ENCODE results near the gene FAM161B. TPM values are rescaled to one million over a fixed set of nuclear protein-coding genes. Genes with fewer than 3 reads are reported as not detected.
"Not testable (repeated sequence)": the region's sequence is repeated elsewhere in the genome, so short reads cannot be mapped to it uniquely, and the experiment has no call there.

FAM161B gene
- total RNA-seq, 1 donor from 2014 or later, result 2.7 TPM

DNA sequence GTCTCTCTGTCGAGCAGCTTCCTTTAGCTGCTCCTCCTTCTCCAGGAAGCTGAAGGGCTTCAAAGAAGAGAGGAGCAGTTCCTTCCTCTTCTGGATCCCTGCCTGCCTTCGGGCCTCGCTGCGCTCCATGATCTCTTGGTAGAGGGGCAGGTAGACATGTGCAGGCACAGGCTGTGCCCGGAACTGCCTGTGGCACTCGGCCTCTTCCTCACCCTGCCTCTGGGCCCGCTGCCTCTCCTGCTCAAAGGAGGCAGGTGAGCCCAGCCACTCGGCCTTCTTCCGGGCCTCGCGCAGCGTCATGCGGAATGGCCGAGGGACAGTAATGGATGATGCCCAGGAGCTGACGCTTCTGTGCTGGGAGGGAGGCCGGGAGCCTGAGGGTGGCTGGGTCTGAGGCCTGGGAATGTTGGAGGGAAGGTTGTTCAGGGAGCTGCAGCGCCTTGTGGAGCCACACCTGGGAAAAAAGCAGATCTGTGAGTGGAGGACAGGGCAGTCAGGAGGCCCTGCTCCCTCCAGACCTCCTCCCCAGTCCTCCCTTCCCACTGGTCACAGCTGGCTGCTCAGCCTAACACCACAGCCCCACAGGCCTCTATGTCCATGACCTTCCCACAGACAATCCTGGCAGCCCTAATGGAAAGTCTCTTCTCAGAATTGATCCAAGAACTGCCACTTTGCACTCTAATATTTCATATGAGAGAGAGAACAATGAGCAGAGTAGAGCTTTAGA lies 5.3 kb downstream of the FAM161B start:
- no peak for DNase-seq (ENCODE audit: low spot score)

DNA sequence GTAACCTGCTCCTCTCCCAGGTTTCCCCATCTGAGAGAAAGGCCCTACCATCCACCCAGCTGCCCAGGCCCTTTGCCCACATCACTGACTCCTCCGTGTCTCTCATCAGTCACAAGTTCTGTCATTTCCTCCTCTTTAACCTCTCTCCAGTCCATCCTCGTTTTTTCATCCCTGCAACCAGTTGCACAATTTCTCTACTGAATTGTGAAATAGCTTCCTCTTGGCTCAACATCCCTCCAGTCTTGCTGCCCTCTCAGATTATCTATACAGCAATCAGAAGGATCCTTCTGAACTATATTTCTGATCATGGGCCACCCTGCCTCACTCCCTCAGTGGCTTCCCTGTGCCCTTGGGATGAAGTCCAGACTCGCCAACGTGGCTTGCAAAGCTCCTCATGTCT lies 6.8 kb downstream of the FAM161B start:
- DNase-seq (ENCODE audit: low spot score), result no peak

DNA sequence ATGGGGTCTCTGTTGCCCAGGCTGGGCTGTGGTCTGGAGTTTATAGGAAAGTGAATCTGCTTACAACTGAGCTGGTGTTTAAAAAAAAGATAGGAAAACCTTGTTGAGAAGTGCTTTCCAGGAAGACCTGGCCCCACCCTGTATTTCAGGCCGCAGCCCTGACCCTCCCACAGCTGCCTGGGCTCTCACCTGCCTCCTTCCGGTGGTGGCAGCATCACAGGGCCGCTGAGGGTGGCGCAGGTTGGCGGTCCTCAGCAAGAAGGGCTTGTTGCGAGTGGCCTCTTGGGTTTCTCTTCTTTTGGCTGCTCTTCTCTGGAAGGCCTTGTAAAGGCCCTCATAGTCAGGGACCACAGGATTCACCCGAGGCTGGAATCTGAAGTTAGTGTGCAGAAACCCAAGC lies 7.7 kb downstream of the FAM161B start:
- no peak for DNase-seq (ENCODE audit: low spot score)

DNA sequence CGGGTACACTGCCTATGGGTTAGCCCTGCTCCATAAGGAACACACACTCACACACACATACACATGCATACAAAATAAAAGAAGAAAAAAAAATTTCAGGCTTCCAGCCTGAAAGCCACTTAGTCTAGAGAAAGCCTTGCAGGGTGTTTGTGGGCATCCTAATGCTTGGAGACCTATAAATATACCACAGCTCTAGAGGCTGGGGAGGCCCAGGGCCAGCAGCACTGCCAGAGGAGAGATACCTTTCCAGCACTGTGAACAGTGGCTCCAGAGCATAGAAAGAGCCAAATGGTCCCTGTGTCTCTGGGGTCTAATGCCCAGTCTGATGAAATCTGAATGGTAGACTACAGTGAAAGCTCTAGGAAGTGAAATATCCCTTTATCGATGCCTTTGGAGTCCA lies 12.9 kb downstream of the FAM161B start:
- DNase-seq (ENCODE audit: low spot score), result no peak

DNA sequence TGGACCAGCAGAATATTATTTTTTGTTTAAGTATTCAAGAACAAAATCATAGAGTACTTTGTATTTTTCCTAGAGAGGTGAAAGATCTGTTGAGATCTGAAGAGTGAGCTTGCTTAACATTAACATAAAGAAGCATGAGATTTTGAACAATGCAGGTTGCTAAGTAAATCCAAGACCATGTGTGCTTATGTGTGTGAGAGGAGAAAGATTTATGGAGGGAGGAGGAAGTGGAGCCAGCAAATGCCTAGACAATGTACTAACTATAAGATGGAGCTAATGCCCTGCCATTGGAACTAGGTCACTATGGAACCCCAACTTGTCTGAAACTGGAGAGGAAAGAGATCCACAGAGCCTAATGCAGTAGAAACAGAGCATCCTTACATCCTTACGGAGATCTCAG lies 13.3 kb downstream of the FAM161B start:
- no peak for DNase-seq (ENCODE audit: low spot score)

DNA sequence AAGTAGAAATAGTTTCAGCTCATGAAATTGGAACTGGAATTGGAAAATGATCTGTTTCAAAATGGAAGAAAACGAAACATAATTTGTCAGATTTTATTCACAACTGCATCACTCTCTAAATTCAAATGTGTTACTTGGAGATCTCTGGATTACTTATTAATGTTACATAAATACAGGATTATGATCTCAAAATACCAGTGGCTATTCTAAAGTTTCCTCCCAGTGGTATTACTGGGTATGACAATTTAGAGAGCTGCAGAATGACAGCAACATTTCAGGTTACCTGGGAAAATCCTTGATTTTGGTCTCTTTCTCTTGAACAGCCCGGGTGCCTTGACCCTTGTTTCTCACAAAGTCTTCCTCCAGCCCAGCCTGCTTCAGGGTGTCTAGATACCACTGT lies 14.2 kb downstream of the FAM161B start:
- no peak for DNase-seq (ENCODE audit: low spot score)

DNA sequence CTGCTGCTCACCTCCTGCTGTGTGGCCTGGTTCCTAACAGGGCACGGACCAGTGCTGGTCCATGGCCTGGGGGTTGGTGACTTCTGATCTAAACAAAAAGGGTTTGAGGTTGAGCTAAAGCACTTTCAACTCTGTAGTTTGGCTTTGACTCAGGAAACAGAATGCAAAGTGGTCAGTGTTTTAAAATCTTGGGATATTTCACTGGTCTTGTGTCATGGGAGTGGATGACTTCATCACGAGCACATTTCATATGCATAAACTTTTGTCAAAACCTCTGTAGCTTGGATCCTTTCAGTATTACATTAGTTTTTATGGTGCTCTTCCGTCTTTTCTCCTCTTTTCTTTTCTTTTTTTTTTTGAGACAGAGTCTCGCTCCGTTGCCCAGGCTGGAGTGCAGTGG lies 25.6 kb downstream of the FAM161B start:
- DNase-seq (ENCODE audit: low spot score), result no peak

DNA sequence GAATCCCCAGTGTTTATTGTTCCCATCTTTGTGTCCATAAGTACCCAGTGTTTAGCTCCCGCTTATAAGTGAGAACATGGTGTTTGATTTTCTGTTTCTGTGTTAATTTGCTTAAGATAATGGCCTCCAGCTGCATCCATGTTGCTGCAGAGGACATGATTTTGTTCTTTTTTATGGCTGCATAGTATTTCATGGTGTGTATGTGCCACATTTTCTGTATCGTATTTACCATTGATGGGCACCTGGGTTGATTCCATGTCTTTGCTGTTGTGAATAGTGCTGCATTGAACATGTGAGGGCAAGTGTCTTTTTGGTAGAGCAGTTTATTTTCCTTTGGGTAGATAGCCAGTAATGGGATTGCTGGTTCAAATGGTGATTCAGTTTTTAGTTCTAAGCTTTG lies 30.4 kb downstream of the FAM161B start:
- DNase-seq (ENCODE audit: low spot score), result not testable (repeated sequence)

DNA sequence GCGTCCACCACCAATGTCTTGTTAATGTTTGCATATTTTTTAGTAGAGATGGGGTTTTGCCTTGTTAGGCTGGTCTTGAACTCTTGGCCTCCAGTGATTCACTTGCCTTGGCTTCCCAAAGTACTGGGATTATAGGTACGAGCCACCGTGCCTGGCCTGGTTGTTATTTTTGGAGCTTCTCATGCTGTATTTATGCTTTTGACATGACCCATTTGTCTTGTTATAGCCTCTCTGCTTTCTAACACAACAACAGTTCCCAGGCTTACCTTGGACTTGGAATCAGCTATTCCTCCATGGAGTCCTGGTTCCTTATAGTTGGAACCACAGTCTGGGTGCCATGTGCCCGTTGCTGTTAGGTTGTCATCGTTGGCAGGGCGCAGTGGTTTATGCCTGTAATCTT lies 33.6 kb downstream of the FAM161B start:
- no peak for DNase-seq (ENCODE audit: low spot score)

DNA sequence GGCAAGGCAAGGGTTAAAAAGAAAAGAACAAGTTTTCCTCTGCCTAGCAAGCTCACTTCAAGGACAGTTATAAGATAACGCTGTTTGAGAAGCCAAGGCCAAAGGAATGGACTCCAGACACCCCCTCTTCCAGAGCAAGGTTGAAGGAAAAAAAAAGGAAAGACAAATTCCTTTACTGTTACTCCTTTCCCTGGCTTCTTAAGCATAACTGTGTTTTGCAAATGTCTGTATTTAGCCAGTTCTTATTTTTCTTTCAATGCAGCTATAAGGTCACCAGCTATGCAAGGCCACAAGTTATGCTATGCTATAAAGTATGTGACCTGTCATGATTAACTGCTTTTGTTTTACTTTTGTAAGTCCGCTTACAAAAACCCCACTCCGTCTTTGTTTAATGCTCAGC lies 36.6 kb downstream of the FAM161B start:
- no peak for DNase-seq (ENCODE audit: low spot score)

DNA sequence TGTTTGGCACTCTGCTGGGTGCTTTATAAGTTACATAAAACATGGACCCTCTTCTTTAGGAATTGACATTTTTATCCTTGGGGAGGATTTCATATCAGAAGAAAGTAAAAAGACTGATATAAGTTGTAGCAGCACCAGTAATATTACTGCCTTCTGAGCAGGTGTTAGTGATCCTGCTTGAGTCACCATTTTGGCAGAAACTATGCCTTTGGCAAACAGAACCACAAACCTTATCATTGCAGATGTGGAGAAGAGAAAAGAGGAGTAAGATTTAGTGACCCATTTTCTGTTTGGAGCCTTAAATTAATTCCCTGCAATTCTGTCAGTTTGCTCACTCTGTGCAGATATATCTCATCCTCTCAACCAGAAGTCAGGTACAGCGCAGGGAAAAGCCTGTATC lies 40.2 kb downstream of the FAM161B start:
- DNase-seq (ENCODE audit: low spot score), result no peak

DNA sequence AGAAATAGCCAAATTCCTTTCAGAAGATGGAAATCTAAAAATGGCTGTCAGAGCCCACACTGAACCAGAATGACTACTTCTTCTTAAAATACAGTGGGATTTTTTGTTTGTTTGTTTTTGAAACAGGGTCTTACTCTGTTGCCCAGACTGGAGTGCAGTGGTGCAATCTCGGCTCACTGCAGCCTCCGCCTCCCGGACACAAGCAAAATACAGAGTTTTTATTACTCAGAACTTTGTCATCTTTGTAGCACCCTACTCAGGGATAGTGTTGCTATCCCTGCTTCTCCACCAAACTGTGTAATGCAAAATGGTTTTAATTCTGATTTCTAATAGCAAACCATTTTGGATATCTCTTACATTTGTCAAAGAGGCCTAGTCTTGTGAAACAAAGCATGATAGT lies 46.9 kb downstream of the FAM161B start:
- no peak for DNase-seq (ENCODE audit: low spot score)

DNA sequence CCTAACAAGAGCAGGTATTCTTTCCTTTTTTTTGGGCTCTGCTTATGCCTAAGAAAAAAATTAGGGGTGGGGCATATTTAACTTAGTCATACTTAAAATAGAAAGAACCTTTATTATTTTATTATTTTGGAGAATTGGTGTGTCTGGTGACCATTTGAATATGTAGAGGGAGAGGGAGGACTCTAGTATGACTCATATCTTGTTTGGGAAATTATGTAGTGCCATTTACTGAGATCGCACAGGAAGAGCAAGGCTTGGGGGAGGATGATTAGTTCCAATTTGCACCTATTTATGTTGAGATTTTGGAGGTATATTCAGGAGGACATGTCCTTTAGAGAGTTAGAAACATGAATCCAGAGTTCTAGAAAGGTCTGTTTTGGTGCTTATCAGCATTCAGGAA lies 53.4 kb downstream of the FAM161B start:
- DNase-seq (ENCODE audit: low spot score), result no peak

DNA sequence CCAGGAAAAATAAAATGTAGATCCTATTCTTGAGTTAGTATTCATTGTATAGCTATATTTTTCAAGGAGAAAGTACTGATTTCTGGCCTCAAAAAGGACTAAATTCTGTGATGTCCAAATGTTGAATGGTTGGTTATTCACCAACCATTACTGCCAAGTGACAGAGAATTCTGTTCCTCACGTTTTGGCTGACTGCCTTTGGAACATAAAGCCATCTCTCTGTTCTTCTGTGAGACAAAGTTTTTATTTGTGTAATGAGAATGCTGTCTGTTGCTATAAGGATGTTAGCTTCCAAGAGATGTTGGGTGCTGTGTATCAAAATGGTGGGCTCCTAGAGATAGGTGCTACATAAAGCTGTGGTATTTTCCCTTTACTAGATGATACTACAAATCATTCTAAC lies 54.0 kb downstream of the FAM161B start:
- DNase-seq (ENCODE audit: low spot score), result no peak

DNA sequence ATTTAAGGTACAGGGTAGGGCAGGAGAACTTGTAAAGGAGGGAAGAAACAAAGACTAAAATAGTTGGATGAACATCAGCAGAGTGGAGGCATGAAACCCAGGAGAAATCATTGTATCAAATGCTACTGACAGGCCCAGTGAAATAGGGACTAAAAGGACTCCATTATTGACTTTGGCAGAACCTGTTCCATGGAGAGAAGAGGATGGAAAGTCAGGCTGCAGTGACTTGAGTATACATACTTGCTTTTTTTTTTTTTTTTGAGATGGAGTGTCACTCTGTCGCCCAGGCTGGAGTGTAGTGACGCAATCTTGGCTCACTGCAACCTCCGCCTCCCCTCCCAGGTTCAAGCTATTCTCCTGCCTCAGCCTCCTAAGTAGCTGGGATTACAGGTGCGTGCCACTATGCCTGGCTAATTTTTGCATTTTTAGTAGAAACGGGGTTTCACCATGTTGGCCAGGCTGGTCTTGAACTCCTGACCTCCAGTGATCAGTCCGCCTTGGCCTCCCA lies 55.7 kb downstream of the FAM161B start:
- DNase-seq (ENCODE audit: low spot score), result not testable (repeated sequence)

DNA sequence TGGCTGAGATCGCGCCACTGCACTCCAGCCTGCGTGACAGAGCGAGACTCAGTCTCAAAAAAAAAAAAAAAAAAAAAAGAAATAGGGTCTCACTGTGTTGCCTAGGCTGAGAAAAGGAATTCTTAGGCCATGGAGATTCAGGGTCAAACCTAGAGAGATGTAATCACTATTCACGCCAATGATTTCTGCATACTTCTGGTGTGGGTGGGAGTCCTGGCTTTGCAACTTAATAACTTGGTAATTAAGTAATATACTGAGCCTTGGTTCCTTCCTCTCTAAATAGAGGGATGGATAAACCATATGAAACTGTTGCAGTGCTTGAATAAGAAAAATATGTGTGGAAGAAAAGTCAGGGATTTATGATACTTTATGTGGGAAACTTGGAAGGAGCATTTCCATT lies 60.5 kb downstream of the FAM161B start:
- DNase-seq (ENCODE audit: low spot score), result no peak

DNA sequence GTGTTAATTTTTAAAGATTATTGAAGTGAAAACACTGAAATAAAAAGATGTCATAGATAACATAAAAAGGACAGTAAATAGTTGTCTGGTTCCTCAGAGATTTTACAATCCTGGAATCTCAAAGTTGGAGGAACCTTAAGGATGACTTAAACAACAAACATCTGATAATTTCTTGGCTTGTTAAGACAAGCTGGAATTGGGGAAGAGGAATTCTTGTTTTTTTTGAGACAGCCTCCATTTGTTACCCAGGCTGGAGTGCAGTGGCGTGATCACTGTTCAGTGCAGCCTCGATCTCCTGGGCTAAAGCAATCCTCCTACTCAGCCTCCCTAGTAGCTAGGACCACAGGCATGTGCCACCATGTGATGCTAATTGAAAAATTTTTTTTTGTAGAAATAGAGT lies 60.9 kb downstream of the FAM161B start:
- no peak for DNase-seq (ENCODE audit: low spot score)

DNA sequence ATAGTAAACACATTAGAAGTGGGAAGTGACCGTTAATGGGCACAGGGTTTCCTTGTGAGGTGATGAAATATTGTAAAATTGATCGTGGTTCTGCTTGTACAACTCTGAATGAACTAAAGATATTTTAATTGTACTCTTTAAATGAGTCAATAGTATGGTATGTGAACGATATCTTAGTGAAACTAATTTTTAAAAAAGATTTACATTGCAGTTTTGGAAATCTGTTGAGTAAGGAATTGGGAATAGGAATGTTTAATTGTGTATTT lies 61.5 kb downstream of the FAM161B start:
- DNase-seq (ENCODE audit: low spot score), result no peak

DNA sequence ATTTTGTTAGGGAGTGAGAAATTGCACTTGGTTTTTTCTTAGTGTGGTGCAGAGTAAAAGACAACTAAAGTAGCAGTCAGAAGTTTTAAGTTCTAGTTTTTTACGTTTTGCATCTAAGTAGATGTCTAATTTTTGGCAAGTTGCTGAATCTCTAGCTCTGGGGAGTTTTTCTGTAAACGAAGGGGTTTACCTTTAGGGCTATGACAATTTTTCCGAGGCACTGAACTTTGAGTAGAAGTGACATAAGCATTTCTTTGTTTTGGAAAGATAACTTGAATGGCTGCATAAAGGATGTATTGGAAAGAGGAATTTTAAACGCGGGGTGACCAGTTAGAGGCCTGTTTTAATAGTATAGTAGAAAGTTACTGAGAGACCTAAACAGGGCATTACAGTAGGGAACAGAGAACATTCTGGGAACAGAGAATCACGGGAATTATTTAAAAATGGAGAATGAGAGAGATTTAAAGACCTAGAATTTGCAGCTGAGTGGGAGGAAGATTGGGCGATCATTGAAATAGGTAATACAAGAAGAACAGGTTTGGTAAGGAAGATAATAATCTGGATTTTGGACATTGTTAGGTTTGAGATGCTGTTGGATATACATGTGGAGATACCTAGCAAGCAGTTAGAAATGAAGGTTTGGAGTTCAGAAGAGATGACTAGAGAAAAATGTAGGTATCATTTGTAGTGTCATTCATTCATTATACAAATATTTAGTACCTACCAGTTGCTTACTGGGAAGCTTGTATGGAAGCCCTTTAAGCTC lies 62.0 kb downstream of the FAM161B start:
- DNase-seq (ENCODE audit: low spot score), result no peak

DNA sequence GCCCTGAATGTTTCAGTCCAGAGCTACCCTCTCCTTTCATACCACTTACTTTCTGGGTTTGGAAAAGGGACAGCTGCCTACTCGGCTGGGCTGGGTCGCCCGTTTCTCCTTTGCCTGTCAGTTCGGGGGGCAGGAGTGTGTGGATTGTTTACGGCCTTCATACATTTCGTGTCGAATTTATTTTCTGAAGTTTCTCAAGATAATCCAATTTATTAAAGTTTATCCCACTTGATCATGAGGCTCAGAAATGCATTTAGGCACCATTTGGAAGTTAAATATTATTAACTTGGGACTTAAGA lies 62.6 kb downstream of the FAM161B start:
- no peak for DNase-seq (ENCODE audit: low spot score)

DNA sequence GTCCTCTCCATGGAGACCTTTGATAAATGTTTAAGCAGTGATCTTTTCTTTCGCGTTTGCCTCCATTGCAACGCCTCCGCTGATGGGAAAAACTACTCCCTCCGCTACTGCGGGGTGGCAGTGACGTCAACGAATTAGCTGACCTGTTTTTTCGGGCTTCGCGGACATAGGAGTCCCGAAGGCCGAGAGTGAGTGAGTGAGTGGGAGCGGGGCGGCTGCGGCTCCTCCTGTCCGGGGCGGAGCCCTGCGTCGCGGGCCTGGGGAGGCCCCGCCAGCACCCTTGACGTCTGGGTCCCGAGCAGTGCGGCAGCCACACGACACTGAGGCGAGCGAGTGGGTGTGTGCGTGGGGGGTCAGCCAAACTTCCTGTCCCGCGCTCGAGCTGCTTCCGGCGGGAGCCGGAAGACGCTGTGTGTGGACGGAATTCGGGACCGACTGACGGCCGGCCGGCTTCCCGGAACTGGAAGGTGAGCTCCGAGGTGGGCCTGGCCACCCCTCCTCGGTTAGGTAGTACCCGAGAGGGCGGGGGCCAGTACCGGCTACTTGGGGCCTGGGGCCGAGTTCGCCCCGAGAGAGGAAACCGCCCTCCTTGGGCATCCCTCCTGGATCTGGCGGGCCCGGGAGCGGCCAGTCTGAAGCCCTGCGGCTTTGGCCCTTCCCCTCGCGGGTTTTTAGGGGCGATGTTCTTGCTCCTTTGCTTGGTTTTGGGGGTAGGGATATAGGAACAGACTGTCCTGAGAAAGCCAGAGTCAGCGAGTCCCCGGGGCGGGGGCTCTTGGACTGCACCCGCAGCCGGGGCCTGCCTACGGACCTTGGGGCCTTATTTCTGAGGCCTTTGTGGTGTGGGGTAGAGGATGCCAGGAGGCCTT lies 63.2 kb downstream of the FAM161B start, which contains the start of gene ZNF410:
Gene ZNF410, plus strand, starts transcription at position 411 of the 869 bp plus-strand sequence. CDS start 5,317 bp downstream, outside the sequence.
- peak; percentile 97 for DNase-seq (ENCODE audit: low spot score)
